ENCODE measurements around the gene GDF15. TPM values are rescaled to one million over a fixed set of nuclear protein-coding genes. Genes with fewer than 3 reads are reported as not detected.
"Not testable (repeated sequence)": the region's sequence is repeated elsewhere in the genome, so short reads cannot be mapped to it uniquely, and the experiment has no call there.

GDF15 gene
- polyA plus RNA-seq, 1 donor (not counting 4 experiments of a cell fraction or from before 2014, with no cell fraction given) = 0.31 TPM

- Histone ChIP-seq H3K9ac (ENCODE audit: control insufficient read depth, extremely low read depth, insufficient read depth, low read length) (no peak overlapping the region), H3K4me1 (ENCODE audit: control insufficient read depth, extremely low read depth, insufficient read depth, low read length) (no peaks in the 10 kb centered on the region), H3K27me3 (ENCODE audit: control insufficient read depth, extremely low read depth, insufficient read depth, low read length) (no peaks in the 10 kb centered on the region), H4K20me1 (ENCODE audit: control insufficient read depth, extremely low read depth, insufficient read depth, low read length) (no peaks in the 10 kb centered on the region), H3K79me2 (ENCODE audit: control insufficient read depth, insufficient read depth, low read length) (no peaks in the 10 kb centered on the region), H2AFZ (ENCODE audit: control insufficient read depth, low read length) (no peak overlapping the region), H3K36me3 (ENCODE audit: control insufficient read depth in 2 of 2, extremely low read depth in 1 of 2, insufficient read depth in 2 of 2, low read length in 2 of 2) (no peaks in the 10 kb centered on the region), H3K4me2 (ENCODE audit: control insufficient read depth, extremely low read depth, insufficient read depth, low read depth, low read length) (no peak overlapping the region), H3K4me3 (ENCODE audit: control insufficient read depth in 2 of 3, extremely low read depth in 1 of 3, insufficient read depth in 2 of 3, low read depth in 1 of 3, low read length in 3 of 3) (no peak overlapping the region), H3K9me1 (ENCODE audit: control insufficient read depth, extremely low read depth, insufficient read depth, low read length) (no peaks in the 10 kb centered on the region), H3K9me3 (ENCODE audit: control insufficient read depth, low read depth, low read length) (no peaks in the 10 kb centered on the region), H3K27ac (ENCODE audit: control insufficient read depth, insufficient read depth, low read length) (no peak overlapping the region)
- DNase-seq (ENCODE audit: low read depth, low spot score) = no peak
- dilution Hi-C loops (cut with MboI; ENCODE audit: extremely low pct_ligation_motif_present, low sequenced_read_pairs) = no loop called here
- FAIRE-seq = no peak
- TF ChIP-seq EZH2 (IDR thresholded peaks at IDR 0.05; ENCODE audit: low read length) = no peak
- no peak for TF ChIP-seq CTCF (optimal IDR thresholded peaks at IDR 0.05 in 1 of 3, IDR thresholded peaks at IDR 0.05 in 1 of 3, conservative IDR thresholded peaks at IDR 0.05 in 1 of 3; ENCODE audit: extremely low read depth in 1 of 3, insufficient read depth in 2 of 3, low read length in 3 of 3)
Measured at GRCh38 chr19:18351544-18351943, 34.4 kb upstream of the GDF15 start.

GRCh38 chr19:18353378-18354005 lies 32.5 kb upstream of the GDF15 start:
- no peak overlapping the region for H2AFZ ChIP-seq (ENCODE audit: control insufficient read depth, low read length)
- H3K9me1 ChIP-seq (ENCODE audit: control insufficient read depth, extremely low read depth, insufficient read depth, low read length) = no peaks in the 10 kb centered on the region
- H4K20me1 ChIP-seq (ENCODE audit: control insufficient read depth, extremely low read depth, insufficient read depth, low read length) = no peaks in the 10 kb centered on the region
- no peaks in the 10 kb centered on the region for H3K9me3 ChIP-seq (ENCODE audit: control insufficient read depth, low read depth, low read length)
- no peak for DNase-seq (ENCODE audit: low read depth, low spot score)
- H3K27me3 ChIP-seq (ENCODE audit: control insufficient read depth, extremely low read depth, insufficient read depth, low read length) = no peaks in the 10 kb centered on the region
- H3K4me3 ChIP-seq (ENCODE audit: control insufficient read depth in 2 of 3, extremely low read depth in 1 of 3, insufficient read depth in 2 of 3, low read depth in 1 of 3, low read length in 3 of 3) = no peak overlapping the region
- peaks cover 0 to 4% of the 10 kb centered on the region in 2 experiments for H3K36me3 ChIP-seq (ENCODE audit: control insufficient read depth in 2 of 2, extremely low read depth in 1 of 2, insufficient read depth in 2 of 2, low read length in 2 of 2)
- no peaks in the 10 kb centered on the region for H3K79me2 ChIP-seq (ENCODE audit: control insufficient read depth, insufficient read depth, low read length)
- dilution Hi-C loops (cut with MboI; ENCODE audit: extremely low pct_ligation_motif_present, low sequenced_read_pairs) = no loop called here
- H3K4me1 ChIP-seq (ENCODE audit: control insufficient read depth, extremely low read depth, insufficient read depth, low read length) = no peaks in the 10 kb centered on the region
- TF ChIP-seq EZH2 (IDR thresholded peaks at IDR 0.05; ENCODE audit: low read length) (no peak), CTCF (optimal IDR thresholded peaks at IDR 0.05 in 1 of 3, IDR thresholded peaks at IDR 0.05 in 1 of 3, conservative IDR thresholded peaks at IDR 0.05 in 1 of 3; ENCODE audit: extremely low read depth in 1 of 3, insufficient read depth in 2 of 3, low read length in 3 of 3) (no peak)
- FAIRE-seq = no peak
- H3K9ac ChIP-seq (ENCODE audit: control insufficient read depth, extremely low read depth, insufficient read depth, low read length) = no peak overlapping the region
- no peak overlapping the region for H3K4me2 ChIP-seq (ENCODE audit: control insufficient read depth, extremely low read depth, insufficient read depth, low read depth, low read length)
- H3K27ac ChIP-seq (ENCODE audit: control insufficient read depth, insufficient read depth, low read length) = no peak overlapping the region

DNA sequence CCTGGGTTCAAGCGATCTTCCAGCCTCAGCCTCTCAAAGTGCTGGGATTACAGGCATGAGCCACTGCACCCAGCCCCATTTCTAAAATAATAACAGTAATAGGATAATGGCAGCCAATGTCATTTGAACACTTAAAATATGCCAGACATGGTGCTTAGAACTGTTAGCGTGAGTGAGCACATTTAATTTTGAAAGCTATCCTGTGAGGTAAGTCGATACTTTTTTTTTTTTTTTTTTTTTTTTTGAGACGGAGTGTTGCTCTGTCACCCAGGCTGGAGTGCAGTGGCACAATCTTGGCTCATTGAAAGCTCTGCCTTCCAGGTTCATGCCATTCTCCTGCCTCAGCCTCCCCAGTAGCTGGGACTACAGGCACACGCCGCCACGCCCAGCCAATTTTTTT lies 31.2 kb upstream of the GDF15 start:
- FAIRE-seq; dilution Hi-C loops (cut with MboI; ENCODE audit: extremely low pct_ligation_motif_present, low sequenced_read_pairs); H3K9me1 ChIP-seq (ENCODE audit: control insufficient read depth, extremely low read depth, insufficient read depth, low read length): not testable (repeated sequence)

More for the DNA sequence above, 31.2 kb upstream of the GDF15 start:
- H2AFZ ChIP-seq (ENCODE audit: control insufficient read depth, low read length); H3K79me2 ChIP-seq (ENCODE audit: control insufficient read depth, insufficient read depth, low read length); H3K27me3 ChIP-seq (ENCODE audit: control insufficient read depth, extremely low read depth, insufficient read depth, low read length); H3K4me1 ChIP-seq (ENCODE audit: control insufficient read depth, extremely low read depth, insufficient read depth, low read length); H3K4me2 ChIP-seq (ENCODE audit: control insufficient read depth, extremely low read depth, insufficient read depth, low read depth, low read length); H3K4me3 ChIP-seq (ENCODE audit: control insufficient read depth in 2 of 3, extremely low read depth in 1 of 3, insufficient read depth in 2 of 3, low read depth in 1 of 3, low read length in 3 of 3); H3K36me3 ChIP-seq (ENCODE audit: control insufficient read depth in 2 of 2, extremely low read depth in 1 of 2, insufficient read depth in 2 of 2, low read length in 2 of 2); DNase-seq (ENCODE audit: low read depth, low spot score); H3K9ac ChIP-seq (ENCODE audit: control insufficient read depth, extremely low read depth, insufficient read depth, low read length); H3K27ac ChIP-seq (ENCODE audit: control insufficient read depth, insufficient read depth, low read length); H3K9me3 ChIP-seq (ENCODE audit: control insufficient read depth, low read depth, low read length); H4K20me1 ChIP-seq (ENCODE audit: control insufficient read depth, extremely low read depth, insufficient read depth, low read length): not testable (repeated sequence)

Measured in keratinocyte (primary cell).